HepG2 (cell line): ENCODE measurements around the gene NCLN. TPM values are rescaled to one million over a fixed set of nuclear protein-coding genes. Genes with fewer than 3 reads are reported as not detected.

Experiments
- ATAC-seq: fragments of 200-7000 bp; cut with Tn5 transposase; 3 replicates; pipeline ENCODE4 v1.9.1; 2020; ENCODE audit warnings: mild to moderate bottlenecking, moderate library complexity
- BruUV-seq: library from RNA; stranded (reverse); fragments of 400-500 nt; replicated peaks from 2 replicates; lab custom pipeline; 2021; lab: Mats Ljungman, UMichigan
- CTCF ChIA-PET: fragments of 300-600 bp; formaldehyde crosslinking; extraction: SDS; loops from one replicate; lab custom pipeline; 2021; ENCODE audit warnings: low total read pairs, inconsistent platforms, low intra/inter-chr PET ratio; lab: Yijun Ruan, JAX
- POLR2A ChIA-PET: fragments of 350-600 bp; sonication (Branson Sonifier 250); formaldehyde crosslinking; loops from one replicate; lab custom pipeline; 2020; ENCODE audit warnings: antibody characterized with exemption, inconsistent platforms; lab: Yijun Ruan, JAX
- DNase-seq: peaks from one replicate; pipeline ENCODE4 v3.0.0-alpha.2; 2015; ENCODE audit warnings: low spot score
- FAIRE-seq: peaks from 3 replicates; lab custom pipeline; 2011; peaks lifted over from hg19 to GRCh38; lab: Jason Lieb, UNC
- H2AFZ ChIP-seq: one replicate; pipeline ENCODE4 v1.6.1; 2011; ENCODE audit warnings: low read length, inconsistent platforms
- H3K27ac ChIP-seq: fragments of 300-600 bp; 3 replicates; pipeline ENCODE4 v1.8.0; 2011; ENCODE audit warnings: mixed run types, mild to moderate bottlenecking, mixed read lengths, low read length, inconsistent platforms; ENCODE audit not compliant: insufficient read depth; ENCODE audit errors: extremely low read length
- H3K27me3 ChIP-seq, 2 experiments: fragments of 200-600 bp in 1 of 2; 2 replicates in 1 of 2; 3 replicates in 1 of 2; pipeline versions ENCODE4 v1.6.0 to v1.8.0; 2011; ENCODE audit warnings: low read length in 2 of 2, mild to moderate bottlenecking in 2 of 2, moderate library complexity in 2 of 2, inconsistent platforms in 1 of 2; ENCODE audit not compliant: insufficient read depth in 2 of 2, control insufficient read depth in 1 of 2
- H3K36me3 ChIP-seq, 2 experiments: fragments of 200-600 bp in 1 of 2; replicated peaks in 1 of 2; 2 replicates in 1 of 2; 3 replicates in 1 of 2; pipeline versions ENCODE4 v1.5.1 to v1.8.0; 2011; ENCODE audit warnings: low read length in 2 of 2, inconsistent platforms in 1 of 2; ENCODE audit not compliant: insufficient read depth in 2 of 2, control insufficient read depth in 1 of 2
- H3K4me1 ChIP-seq: 2 replicates; pipeline ENCODE4 v1.5.1; 2012; ENCODE audit warnings: low read length, inconsistent platforms; ENCODE audit not compliant: insufficient read depth
- H3K4me2 ChIP-seq: 2 replicates; pipeline ENCODE4 v1.6.0; 2011; ENCODE audit warnings: low read depth, low read length, inconsistent platforms
- H3K4me3 ChIP-seq, 3 experiments: fragments of 200-600 bp in 1 of 3; sonication (generic), shearing (Covaris generic) in 1 of 3; replicated peaks in 1 of 3; 2 replicates each; pipeline ENCODE4 v1.5.1; 2011 to 2016; ENCODE audit warnings: low read length in 3 of 3, inconsistent platforms in 2 of 3, low read depth in 2 of 3, mild to moderate bottlenecking in 2 of 3, control low read depth in 1 of 3, mixed read lengths in 1 of 3; ENCODE audit not compliant: insufficient read depth in 1 of 3
- H3K79me2 ChIP-seq: one replicate; pipeline ENCODE4 v1.6.1; 2011; ENCODE audit warnings: low read length, inconsistent platforms; ENCODE audit not compliant: insufficient read depth
- H3K9ac ChIP-seq: 2 replicates; pipeline ENCODE4 v1.6.0; 2011; ENCODE audit warnings: mild to moderate bottlenecking, low read depth, low read length, inconsistent platforms; ENCODE audit not compliant: insufficient read depth
- H3K9me3 ChIP-seq: 2 replicates; pipeline ENCODE4 v1.5.1; 2012; ENCODE audit warnings: mild to moderate bottlenecking, low read length
- H4K20me1 ChIP-seq: 2 replicates; pipeline ENCODE4 v1.6.0; 2011; ENCODE audit warnings: inconsistent platforms, mild to moderate bottlenecking, low read length, moderate library complexity; ENCODE audit not compliant: insufficient read depth
- AGO2 ChIP-seq: fragments of 200-400 bp; formaldehyde crosslinking; optimal IDR thresholded peaks from 2 replicates; pipeline ENCODE3; 2017; ENCODE audit warnings: mild to moderate bottlenecking, low read depth, low read length, moderate library complexity
- FOXM1 ChIP-seq: sonication (generic); formaldehyde crosslinking; IDR thresholded peaks from 2 replicates; pipeline ENCODE4 v1.5.0; 2020; ENCODE audit warnings: missing genetic modification reagents
- HCFC1 ChIP-seq: fragments of 150-350 bp; IDR thresholded peaks from 2 replicates; pipeline ENCODE4 v1.6.1; 2014; ENCODE audit warnings: low read depth, low read length
- NFYC ChIP-seq: IDR thresholded peaks from 2 replicates; pipeline ENCODE4 v1.6.1; 2016; ENCODE audit warnings: missing genetic modification reagents, missing compliant biosample characterization
- NR2F6 ChIP-seq, 2 experiments: IDR thresholded peaks; 2 replicates each; pipeline ENCODE4 v1.6.1; 2016; ENCODE audit warnings: antibody characterized with exemption in 1 of 2, mild to moderate bottlenecking in 1 of 2
- PTBP1 ChIP-seq: fragments of 200-400 bp; formaldehyde crosslinking; IDR thresholded peaks from 2 replicates; pipeline ENCODE4 v1.6.1; 2018; ENCODE audit warnings: low read length, low read depth; ENCODE audit not compliant: poor library complexity, severe bottlenecking
- RBM22 ChIP-seq: fragments of 200-400 bp; formaldehyde crosslinking; optimal IDR thresholded peaks from 2 replicates; pipeline ENCODE3; 2017; ENCODE audit warnings: mild to moderate bottlenecking, low read length, moderate library complexity
- THYN1 ChIP-seq: sonication (generic); formaldehyde crosslinking; IDR thresholded peaks from 2 replicates; pipeline ENCODE4 v1.8.1; 2023; ENCODE audit warnings: low read depth, mild to moderate bottlenecking, moderate library complexity, missing genetic modification reagents, borderline replicate concordance
- ZKSCAN8 ChIP-seq: IDR thresholded peaks from 2 replicates; pipeline ENCODE4 v1.6.1; 2016; ENCODE audit warnings: borderline replicate concordance, missing genetic modification reagents, missing compliant biosample characterization
- ZNF329 ChIP-seq: sonication (generic); formaldehyde crosslinking; IDR thresholded peaks from 2 replicates; pipeline ENCODE4 v1.9.0; 2021; ENCODE audit warnings: low read depth, mild to moderate bottlenecking, missing genetic modification reagents
- ZNF550 ChIP-seq: sonication (generic); formaldehyde crosslinking; IDR thresholded peaks from 2 replicates; pipeline ENCODE4 v1.4.0; 2020; ENCODE audit warnings: mild to moderate bottlenecking, missing genetic modification reagents, borderline replicate concordance
- WGBS: methylation state at CpG from one replicate; pipeline ENCODE4 v1.1.6; 2017; ENCODE audit warnings: low lambda C conversion rate; 5-methylcytosine and 5-hydroxymethylcytosine counted together
- in situ Hi-C: cut with HindIII; loops from 2 replicates; pipeline ENCODE4 v1.10.0; 2017; ENCODE audit warnings: low pct_unique_long_range_greater_than_20kb; ENCODE audit not compliant: extremely low pct_ligation_motif_present
- intact Hi-C: fragments of 100-400 bp; cut with micrococcal nuclease; formaldehyde crosslinking; loops from one replicate; pipeline ENCODE4 v1.10.0; 2022; ENCODE audit not compliant: unreplicated experiment
- polyA plus RNA-seq, 8 experiments: library from polyadenylated mRNA; depleted of rRNA in 3 of 8; stranded (reverse) in 7 of 8; unstranded in 1 of 8; fragments of >200 nt; fragmentation: Illumina TruSeq in 4 of 8; extraction: Trizol in 4 of 8; gene quantifications; 2 replicates each; pipeline versions ENCODE4 v1.2.1 to v1.2.3, GENCODE V29; 2011 to 2016; ENCODE audit warnings: low read depth in 4 of 8, missing spikeins in 1 of 8, mixed read lengths in 1 of 8; ENCODE audit not compliant: insufficient read depth in 1 of 8
- total RNA-seq, 5 experiments: library from RNA; depleted of rRNA; stranded (reverse); fragments of >200 nt; fragmentation: Illumina TruSeq; extraction: Trizol; gene quantifications; 2 replicates each; pipeline ENCODE4 v1.2.3, GENCODE V29; 2016; ENCODE audit warnings: low read depth in 1 of 5
- TF ChIP-seq, protein P1 (sequence below): sonication (generic); formaldehyde crosslinking; IDR thresholded peaks from 2 replicates; pipeline ENCODE4 v1.5.1; 2020; ENCODE audit warnings: mild to moderate bottlenecking, moderate library complexity, missing genetic modification reagents
- TF ChIP-seq, protein P2 (sequence below): sonication (generic); formaldehyde crosslinking; IDR thresholded peaks from 2 replicates; pipeline ENCODE4 v1.5.0; 2020; ENCODE audit warnings: missing genetic modification reagents
- TF ChIP-seq, protein P3 (sequence below): sonication (generic); formaldehyde crosslinking; IDR thresholded peaks from 2 replicates; pipeline ENCODE4 v1.4.0; 2020; ENCODE audit warnings: missing genetic modification reagents; ENCODE audit errors: not compliant biosample characterization

Gene NCLN
- total and polyA plus RNA-seq, 2 of the 13 experiments (the other 11 are each of a cell fraction or from before 2014, with no cell fraction given), result 42.6 to 56.0 TPM

DNA sequence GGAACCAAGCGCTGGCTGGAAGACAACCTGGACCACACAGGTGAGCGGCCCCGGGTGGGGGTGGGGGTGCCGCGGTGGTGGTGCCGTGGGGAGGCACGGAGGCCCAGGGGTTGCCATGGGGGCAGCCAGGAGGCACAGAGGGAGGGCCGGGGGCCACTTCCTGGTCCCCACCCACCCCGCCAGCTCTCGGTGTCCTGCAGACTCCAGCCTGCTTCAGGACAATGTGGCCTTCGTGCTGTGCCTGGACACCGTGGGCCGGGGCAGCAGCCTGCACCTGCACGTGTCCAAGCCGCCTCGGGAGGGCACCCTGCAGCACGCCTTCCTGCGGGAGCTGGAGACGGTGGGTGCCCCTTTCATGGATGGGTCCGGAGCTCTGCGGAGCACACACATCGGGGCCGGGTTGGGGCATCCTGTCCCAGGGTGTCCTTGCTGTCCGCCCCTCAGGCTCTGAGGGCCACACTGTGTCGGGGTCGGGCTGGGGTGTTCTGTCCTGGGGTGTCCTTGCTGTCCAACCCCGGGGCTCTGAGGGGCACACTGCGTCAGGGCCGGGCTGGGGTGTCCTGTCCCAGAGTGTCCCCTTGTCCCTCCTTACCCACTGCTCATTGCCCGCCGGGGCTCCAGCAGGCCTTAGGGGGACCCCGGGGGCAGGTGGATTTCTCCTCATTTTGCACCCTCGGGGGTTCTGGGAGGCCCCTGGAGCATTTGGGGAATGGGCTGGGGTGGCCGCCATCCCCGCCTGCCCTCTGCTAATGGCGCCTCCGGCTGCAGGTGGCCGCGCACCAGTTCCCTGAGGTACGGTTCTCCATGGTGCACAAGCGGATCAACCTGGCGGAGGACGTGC, 18.3 kb downstream of the NCLN start:
- POLR2A ChIA-PET, result no interaction called here
- intact Hi-C loops, result no loop called here
- BruUV-seq, result no TSS peak
- Histone ChIP-seq H3K4me3 (no peak overlapping the region), H2AFZ (no peak overlapping the region), H3K4me1 (no peaks in the 10 kb centered on the region), H4K20me1 (no peaks in the 10 kb centered on the region), H3K79me2 (no peaks in the 10 kb centered on the region), H3K4me2 (no peak overlapping the region), H3K36me3 (peaks cover 5 to 29% of the 10 kb centered on the region in 2 experiments; a peak in 4 of 5 replicates), H3K27ac (no peak overlapping the region), H3K9me3 (no peaks in the 10 kb centered on the region), H3K27me3 (no peaks in the 10 kb centered on the region), H3K9ac (no peak overlapping the region)
- in situ Hi-C loops, result no loop called here
- ATAC-seq (no peak), FAIRE-seq (no peak), DNase-seq (no peak)
- CTCF ChIA-PET, result no interaction called here
- 96% methylated on average over 16 of the region's 43 CpGs for WGBS
- no peak for TF ChIP-seq ZNF329 (CRISPR knock-in tag)
- TF ChIP-seq PTBP1, result no peak
- TF ChIP-seq ZNF550 (CRISPR knock-in tag), result no peak
- no peak for TF ChIP-seq ZKSCAN8 (CRISPR knock-in tag)
- TF ChIP-seq RBM22, result peak; percentile 5
- TF ChIP-seq, protein P1, sequence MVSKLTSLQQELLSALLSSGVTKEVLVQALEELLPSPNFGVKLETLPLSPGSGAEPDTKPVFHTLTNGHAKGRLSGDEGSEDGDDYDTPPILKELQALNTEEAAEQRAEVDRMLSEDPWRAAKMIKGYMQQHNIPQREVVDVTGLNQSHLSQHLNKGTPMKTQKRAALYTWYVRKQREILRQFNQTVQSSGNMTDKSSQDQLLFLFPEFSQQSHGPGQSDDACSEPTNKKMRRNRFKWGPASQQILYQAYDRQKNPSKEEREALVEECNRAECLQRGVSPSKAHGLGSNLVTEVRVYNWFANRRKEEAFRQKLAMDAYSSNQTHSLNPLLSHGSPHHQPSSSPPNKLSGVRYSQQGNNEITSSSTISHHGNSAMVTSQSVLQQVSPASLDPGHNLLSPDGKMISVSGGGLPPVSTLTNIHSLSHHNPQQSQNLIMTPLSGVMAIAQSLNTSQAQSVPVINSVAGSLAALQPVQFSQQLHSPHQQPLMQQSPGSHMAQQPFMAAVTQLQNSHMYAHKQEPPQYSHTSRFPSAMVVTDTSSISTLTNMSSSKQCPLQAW (CRISPR knock-in tag), result no peak
- TF ChIP-seq, protein P2, sequence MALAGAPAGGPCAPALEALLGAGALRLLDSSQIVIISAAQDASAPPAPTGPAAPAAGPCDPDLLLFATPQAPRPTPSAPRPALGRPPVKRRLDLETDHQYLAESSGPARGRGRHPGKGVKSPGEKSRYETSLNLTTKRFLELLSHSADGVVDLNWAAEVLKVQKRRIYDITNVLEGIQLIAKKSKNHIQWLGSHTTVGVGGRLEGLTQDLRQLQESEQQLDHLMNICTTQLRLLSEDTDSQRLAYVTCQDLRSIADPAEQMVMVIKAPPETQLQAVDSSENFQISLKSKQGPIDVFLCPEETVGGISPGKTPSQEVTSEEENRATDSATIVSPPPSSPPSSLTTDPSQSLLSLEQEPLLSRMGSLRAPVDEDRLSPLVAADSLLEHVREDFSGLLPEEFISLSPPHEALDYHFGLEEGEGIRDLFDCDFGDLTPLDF (CRISPR knock-in tag), result no peak
- TF ChIP-seq THYN1, result no peak
- TF ChIP-seq NR2F6 (IDR thresholded peaks at IDR 0.05), result no peak
- no peak for TF ChIP-seq NR2F6 (CRISPR knock-in tag; IDR thresholded peaks at IDR 0.05)
- TF ChIP-seq AGO2, result peak; percentile 49
- TF ChIP-seq FOXM1, result no peak
- TF ChIP-seq NFYC, result no peak
- TF ChIP-seq, protein P3, sequence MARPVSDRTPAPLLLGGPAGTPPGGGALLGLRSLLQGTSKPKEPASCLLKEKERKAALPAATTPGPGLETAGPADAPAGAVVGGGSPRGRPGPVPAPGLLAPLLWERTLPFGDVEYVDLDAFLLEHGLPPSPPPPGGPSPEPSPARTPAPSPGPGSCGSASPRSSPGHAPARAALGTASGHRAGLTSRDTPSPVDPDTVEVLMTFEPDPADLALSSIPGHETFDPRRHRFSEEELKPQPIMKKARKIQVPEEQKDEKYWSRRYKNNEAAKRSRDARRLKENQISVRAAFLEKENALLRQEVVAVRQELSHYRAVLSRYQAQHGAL (CRISPR knock-in tag), result no peak
- no peak for TF ChIP-seq HCFC1
